Chondrocyte (in vitro differentiated cells): ENCODE measurements around the gene TINAGL1. TPM values are rescaled to one million over a fixed set of nuclear protein-coding genes. Genes with fewer than 3 reads are reported as not detected.

Experiments
- DNase-seq: peaks from one replicate; pipeline ENCODE4 v3.0.0; 2021; ENCODE audit warnings: mixed read lengths, low spot score
- H3K27ac Mint-ChIP-seq: one replicate; pipeline ENCODE4 v1.8.0; 2021; ENCODE audit warnings: mild to moderate bottlenecking, moderate library complexity, mixed read lengths; ENCODE audit not compliant: unreplicated experiment
- H3K27me3 Mint-ChIP-seq: 2 replicates; pipeline ENCODE4 v1.8.0; 2021; ENCODE audit warnings: low read depth, mixed read lengths
- H3K36me3 Mint-ChIP-seq: 2 replicates; pipeline ENCODE4 v1.8.0; 2021; ENCODE audit warnings: low read depth, mixed read lengths
- H3K4me1 Mint-ChIP-seq: 2 replicates; pipeline ENCODE4 v1.8.0; 2021; ENCODE audit warnings: low read depth, mild to moderate bottlenecking, mixed read lengths
- H3K4me3 Mint-ChIP-seq: one replicate; pipeline ENCODE4 v1.8.0; 2021; ENCODE audit warnings: mild to moderate bottlenecking, moderate library complexity, mixed read lengths; ENCODE audit not compliant: unreplicated experiment
- H3K9me3 Mint-ChIP-seq: 2 replicates; pipeline ENCODE4 v1.8.0; 2021; ENCODE audit warnings: low read depth, mixed read lengths
- CTCF ChIP-seq: fragments of 200-600 bp; sonication (generic); IDR thresholded peaks from 2 replicates; pipeline ENCODE4 v1.5.0; 2021; ENCODE audit warnings: antibody characterized with exemption, mild to moderate bottlenecking, moderate library complexity
- total RNA-seq: library from RNA; stranded (reverse); gene quantifications from 3 replicates; pipeline ENCODE4 v1.2.1, GENCODE V29; 2021

Gene TINAGL1
- total RNA-seq, 1 donor from 2014 or later, result 154 TPM

- H3K4me3 Mint-ChIP-seq, result no peak overlapping the region
- TF ChIP-seq CTCF, result no peak
- no peak for DNase-seq
- no peaks in the 10 kb centered on the region for H3K9me3 Mint-ChIP-seq
- H3K36me3 Mint-ChIP-seq, result no peaks in the 10 kb centered on the region
- peaks cover 8% of the 10 kb centered on the region for H3K4me1 Mint-ChIP-seq
- no peak overlapping the region for H3K27ac Mint-ChIP-seq
- H3K27me3 Mint-ChIP-seq, result peaks cover 3% of the 10 kb centered on the region
Measured at GRCh38 chr1:31596737-31597097, 20.4 kb downstream of the TINAGL1 start.

DNA sequence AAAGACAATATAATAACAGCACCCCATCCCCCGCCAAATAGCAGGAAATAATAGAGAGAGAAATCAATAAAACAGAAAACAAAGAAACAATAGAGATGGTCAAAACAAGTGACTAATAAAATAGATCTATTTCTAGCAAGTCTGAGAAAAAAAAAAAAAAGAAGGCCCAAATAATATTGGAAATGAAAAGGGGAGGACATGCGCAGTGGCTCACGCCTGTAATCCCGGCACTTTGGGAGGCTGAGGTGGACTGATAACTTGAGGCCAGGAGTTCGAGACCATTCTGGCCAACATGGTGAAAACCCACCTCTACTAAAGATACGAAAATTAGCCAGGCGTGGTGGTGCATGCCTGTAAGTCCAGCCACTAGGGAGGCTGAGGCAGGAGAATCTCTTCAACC is 22.7 kb downstream of the TINAGL1 start:
- Mint-ChIP-seq H3K4me3 (no peak overlapping the region), H3K27me3 (peaks cover 6% of the 10 kb centered on the region), H3K9me3 (no peaks in the 10 kb centered on the region), H3K27ac (no peak overlapping the region), H3K36me3 (peaks cover 2% of the 10 kb centered on the region), H3K4me1 (no peaks in the 10 kb centered on the region)
- TF ChIP-seq CTCF, result no peak
- no peak for DNase-seq

- TF ChIP-seq CTCF, result no peak
- H3K4me1 Mint-ChIP-seq, result no peaks in the 10 kb centered on the region
- no peak for DNase-seq
Measured at GRCh38 chr1:31600641-31601040, 24.3 kb downstream of the TINAGL1 start.

DNA sequence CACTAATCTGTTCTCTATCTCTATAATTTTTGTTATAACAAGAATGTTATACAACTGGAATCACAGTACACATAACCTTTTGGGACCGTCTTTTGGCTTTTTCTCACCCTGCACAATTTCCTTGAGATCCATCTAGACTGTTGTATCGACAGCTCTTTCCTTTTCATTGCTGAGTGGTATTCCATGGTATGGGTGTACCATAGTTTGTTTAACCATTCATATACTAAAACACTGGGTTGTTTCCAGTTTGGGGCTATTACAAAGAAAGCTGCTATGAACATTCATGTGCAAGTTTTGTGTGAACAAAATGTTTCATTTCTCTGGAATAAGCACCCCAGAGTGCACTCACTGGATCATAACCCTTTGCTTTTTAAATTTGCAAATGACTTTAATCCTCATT is 25.8 kb downstream of the TINAGL1 start:
- no peak for TF ChIP-seq CTCF
- H3K27ac Mint-ChIP-seq, result no peak overlapping the region
- H3K36me3 Mint-ChIP-seq, result peaks cover 2% of the 10 kb centered on the region
- H3K9me3 Mint-ChIP-seq, result no peaks in the 10 kb centered on the region
- no peaks in the 10 kb centered on the region for H3K4me1 Mint-ChIP-seq
- DNase-seq, result no peak
- H3K27me3 Mint-ChIP-seq, result peaks cover 3% of the 10 kb centered on the region
- H3K4me3 Mint-ChIP-seq, result no peak overlapping the region

More at GRCh38 chr1:31600641-31601040, 24.3 kb downstream of the TINAGL1 start:
- H3K4me3 Mint-ChIP-seq, result no peak overlapping the region
- no peak overlapping the region for H3K27ac Mint-ChIP-seq
- H3K9me3 Mint-ChIP-seq, result no peaks in the 10 kb centered on the region
- H3K36me3 Mint-ChIP-seq, result peaks cover 2% of the 10 kb centered on the region
- peaks cover 6% of the 10 kb centered on the region for H3K27me3 Mint-ChIP-seq

DNA sequence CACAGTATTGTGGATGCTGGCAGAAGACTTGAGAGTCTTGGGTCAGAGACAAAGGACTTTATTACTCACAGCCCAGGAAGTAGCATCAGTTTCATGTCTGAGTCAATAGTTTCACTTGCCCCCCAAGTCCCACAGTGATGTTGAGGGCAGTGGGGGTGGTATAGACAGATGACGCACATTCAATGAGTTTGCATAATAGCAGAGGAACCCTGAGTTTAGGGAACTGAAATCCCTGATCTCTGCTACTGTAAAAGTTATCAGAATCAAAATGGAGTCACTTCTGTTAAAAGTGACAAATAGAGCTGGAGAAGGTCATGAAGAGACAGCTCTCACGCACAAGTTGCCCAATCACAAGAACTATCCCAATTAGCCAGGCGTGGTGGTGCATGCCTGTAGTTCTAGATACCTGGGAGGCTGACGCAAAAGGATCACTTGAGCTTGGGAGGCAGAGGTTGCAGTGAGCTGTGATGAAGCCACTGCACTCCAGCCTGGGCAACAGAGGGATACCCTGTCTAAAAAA is 29.7 kb downstream of the TINAGL1 start:
- no peak overlapping the region for H3K4me3 Mint-ChIP-seq
- peaks cover 11% of the 10 kb centered on the region for H3K27me3 Mint-ChIP-seq
- H3K36me3 Mint-ChIP-seq, result peaks cover 2% of the 10 kb centered on the region
- no peak for TF ChIP-seq CTCF
- DNase-seq, result no peak
- H3K9me3 Mint-ChIP-seq, result no peaks in the 10 kb centered on the region
- H3K27ac Mint-ChIP-seq, result no peak overlapping the region
- no peaks in the 10 kb centered on the region for H3K4me1 Mint-ChIP-seq
